Fibroblast of skin of back (primary cell): ENCODE data around the gene PIAS4.
A peak's percentile ranks its signal among the peaks of the same experiment; 100 is the strongest.

ENCODE experiments used
- DNase-seq: peaks from one replicate; pipeline ENCODE4 v3.0.0-alpha.2; 2013

The PIAS4 gene

DNA sequence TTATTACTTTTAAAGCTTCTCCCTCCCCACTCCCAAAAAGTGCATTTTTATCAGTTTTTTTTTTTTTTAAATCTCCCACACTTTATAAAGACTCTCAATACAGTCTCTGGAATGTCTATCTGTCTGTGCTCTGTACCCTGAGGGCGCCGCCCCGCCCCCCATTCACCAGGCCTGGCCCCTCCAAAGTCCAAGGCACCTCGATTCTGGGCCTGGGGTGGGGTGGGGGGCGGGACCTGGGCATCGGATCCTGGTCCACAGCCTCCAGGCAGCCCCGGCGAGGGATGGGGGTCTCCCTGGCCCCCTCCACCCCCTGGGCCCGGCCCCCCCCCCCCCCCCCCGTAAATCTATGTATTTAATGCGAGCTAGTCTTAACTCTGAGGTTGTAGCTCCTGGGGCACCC, 35.9 kb downstream of the PIAS4 start:
- DNase-seq, result no peak

DNA sequence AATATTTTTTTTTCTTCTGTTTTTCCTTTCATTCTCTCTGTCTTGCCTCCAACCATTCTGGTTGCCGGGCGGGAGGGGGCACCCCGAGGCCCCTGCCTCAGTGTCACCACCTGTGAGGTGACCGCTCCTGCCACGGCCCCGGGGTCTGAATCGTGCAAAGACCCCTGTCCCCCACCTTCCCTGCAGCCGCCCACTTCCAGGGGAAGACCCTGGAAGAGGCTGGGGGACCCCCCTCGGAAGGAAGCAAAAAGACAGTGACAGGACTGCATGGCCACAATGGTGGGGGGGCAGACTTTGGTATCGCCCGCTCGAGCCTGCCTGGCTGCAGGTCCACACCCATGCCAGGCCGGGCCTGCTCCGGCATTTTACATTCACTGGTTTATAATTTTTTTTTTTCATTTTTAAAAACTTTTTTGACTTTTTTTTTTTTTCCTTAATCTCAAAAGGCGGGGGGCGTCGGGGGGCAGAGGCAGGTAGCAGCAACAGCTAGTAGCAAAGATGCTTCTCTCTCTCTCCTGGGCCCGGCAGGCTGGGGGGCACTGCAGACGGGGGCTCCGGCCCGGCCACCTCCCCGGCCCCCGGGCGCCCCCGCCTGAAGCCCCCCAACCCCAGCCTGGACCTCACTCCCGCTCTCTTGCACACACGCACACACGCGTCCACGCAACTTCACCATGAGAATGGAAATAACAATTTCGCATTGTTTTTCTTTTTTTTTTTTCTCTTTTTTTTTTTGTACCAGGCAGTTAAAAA, 36.6 kb downstream of the PIAS4 start:
- no peak for DNase-seq

- DNase-seq, result no peak
Observed at GRCh38 chr19:4044990-4045465, 37.5 kb downstream of the PIAS4 start.

GRCh38 chr19:4045597-4046361, 38.2 kb downstream of the PIAS4 start:
- DNase-seq, result no peak

GRCh38 chr19:4046362-4046691, 38.8 kb downstream of the PIAS4 start:
- DNase-seq, result no peak

DNA sequence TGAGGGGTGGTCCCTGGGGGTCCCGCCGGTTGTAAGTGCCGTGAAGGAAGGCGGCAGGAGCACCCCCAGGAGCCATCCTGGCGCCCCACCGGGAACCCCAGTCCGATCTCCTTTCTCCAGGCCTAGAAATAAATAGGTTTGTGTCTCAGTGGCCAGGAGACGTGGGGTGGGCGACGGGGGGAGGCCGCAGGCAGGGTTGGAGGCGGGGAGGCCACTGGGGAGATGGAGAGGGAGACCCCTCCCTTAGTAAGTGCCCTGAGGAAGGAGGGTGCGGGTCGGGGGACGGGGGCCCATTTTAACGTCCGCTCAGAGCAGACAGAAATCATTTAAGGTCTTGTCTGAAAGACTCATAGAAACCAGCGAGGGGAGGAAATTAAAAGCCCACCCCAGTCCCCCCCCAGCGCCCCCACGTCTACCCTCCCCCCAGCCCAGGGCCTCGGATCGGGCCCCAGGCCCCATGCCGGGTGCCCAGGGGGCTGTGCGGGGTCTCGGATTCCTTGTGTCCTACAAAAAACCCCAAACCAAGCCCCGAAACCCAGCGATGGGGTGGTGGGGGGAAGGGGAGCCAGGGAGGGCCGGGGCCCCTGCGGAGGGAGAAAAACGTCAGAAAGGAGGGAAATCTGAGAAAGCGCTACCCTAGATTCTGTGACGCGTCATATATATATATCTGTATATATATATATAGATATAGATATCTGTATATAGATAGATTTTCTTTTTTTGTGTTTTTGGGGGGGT, 39.6 kb downstream of the PIAS4 start:
- no peak for DNase-seq

GRCh38 chr19:4049432-4049831, 41.9 kb downstream of the PIAS4 start:
- no peak for DNase-seq

DNA sequence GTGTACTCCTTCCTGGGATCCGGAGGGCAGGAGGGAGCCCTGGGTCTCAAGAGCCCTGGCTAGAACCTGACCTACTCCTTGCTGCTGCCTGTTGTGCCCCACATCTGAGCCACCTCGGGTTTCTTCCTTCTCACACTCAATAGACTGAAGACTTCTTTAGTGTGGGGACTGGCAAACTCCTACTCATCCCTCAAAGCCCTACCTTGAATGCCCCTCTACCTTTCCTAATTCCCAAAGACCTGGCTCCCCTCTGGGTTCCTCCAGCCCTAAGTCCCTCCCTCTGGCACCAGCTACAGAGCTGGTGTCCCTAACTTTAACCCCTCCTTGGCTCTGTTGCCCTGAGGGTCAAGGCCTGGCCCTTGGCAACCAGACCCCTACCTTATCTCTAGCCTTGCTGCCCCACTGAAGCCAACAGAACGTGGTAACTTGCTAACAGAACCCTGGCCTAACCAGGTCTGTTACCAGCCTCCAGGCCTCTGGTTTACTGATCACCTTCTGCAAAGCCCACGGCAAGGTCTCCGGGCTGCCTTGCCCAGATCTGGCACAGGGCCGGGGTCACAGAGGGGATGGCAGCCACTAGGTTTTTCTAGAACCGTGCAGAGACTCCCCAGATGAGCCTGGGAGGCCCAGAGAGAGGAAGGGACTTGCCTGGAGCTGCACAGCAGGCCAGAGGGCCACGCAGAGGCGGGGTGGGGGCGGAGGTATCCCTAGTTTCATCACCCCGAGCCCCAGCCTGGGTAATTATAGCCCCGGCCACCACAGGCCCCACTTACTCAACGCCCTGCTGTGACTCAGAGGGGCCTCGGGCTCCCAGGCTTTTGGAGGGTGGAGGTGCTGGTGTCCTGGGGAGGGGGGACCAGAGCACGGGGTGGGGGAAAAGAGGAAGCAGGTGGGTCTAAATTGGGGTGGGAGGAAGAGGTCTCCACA, 43.9 kb downstream of the PIAS4 start:
- DNase-seq, result no peak

DNA sequence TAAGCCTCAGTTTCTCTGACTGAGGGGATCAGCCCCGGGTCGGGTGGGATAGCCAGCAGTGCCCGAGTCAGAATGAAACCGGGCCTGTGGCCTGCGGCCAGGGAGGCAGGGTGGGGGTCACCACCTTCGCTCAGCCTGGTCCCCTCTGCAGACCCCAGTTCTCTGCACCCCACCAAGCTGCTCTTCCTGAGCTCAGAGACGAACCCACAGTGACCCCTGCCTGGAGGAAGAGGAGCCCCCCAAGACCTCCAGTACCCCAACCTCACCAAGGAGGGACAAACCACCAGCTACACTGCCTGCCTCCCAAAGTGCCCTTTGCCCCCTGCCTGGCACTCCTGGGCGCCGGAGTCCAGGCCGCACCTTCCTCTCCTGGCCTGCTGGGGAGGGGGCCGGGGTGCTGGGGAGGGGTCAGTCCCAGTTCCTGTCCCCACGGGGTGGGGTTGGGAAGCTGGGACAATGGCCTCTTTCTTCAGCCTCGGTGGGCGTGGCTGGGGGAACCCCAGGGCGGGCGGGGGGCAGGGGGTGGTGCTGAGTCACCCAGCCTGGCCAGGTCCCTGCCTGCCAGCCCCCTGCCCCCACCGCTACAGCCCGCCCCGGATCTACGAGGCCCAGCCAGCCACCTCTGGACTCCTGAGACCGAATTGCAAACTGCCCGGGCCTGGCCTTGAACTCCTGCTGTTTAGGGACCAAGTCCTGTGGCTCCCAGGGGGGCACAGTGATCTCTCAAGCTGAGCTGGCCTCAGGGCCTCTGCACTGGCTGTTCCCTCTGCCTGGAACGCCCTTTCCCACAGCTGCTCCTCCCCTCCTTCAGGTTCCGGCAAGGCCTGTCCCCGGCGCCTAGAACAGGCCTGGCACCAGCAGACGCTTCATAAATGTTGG, 44.8 kb downstream of the PIAS4 start:
- no peak for DNase-seq

DNA sequence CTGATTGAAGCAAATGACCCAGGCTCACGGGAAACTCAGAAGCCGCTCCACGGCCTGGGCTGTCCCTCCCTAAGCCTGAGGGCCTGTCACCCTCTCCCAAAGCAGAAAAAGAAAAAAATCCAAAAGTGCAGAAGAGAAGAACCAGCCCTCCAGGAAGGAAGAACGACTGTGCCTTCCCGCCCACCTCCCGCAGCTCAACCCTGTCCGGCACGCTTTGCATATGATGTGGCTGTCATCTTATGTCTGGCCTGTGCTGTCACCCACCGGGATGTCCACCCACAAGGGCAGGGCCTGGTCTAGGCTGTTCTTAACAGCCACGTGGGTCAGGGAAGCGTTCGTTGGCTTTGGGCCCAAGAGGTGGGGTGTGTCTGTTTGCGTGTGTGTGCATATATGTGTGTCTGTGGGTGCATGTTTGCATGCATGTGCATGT, 45.5 kb downstream of the PIAS4 start:
- no peak for DNase-seq

GRCh38 chr19:4053423-4054324, 46.1 kb downstream of the PIAS4 start:
- DNase-seq, result no peak

DNA sequence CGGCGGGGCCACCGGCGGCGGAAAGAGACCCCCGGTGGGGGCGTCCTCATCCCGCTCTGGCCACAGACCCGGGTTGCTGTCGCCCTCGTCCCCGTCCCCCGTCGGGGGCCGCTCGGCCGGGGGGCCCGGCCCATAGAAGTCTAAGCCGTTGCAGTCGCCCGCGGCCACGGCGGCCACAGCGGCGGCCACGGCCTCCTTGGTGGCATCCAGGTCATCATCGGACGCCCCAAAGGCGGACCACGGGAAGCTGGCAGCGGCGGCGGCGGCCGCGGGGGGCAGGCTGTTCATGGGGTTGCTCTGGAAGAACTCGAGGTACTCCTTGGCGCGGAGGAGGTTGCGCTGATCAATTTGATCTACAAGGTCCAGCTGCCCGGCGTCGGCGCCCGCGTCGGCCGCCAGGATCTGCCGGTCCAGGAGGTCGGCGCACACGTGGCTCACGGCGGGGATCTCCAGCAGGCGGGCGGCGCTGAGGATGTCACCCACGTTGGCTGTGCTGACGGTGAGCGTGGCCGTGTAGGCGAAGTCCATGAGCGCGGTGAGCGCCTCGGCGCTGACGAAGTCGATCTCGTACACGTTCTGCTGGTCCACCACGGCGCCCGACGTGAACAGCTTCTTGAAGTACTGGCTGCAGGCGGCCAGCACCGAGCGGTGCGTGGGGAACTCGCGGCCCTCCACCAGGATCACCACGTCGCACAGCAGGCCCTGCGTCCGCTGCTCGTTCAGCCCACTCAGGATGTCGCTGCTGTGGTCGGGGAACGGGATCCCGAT, 47.1 kb downstream of the PIAS4 start:
- no peak for DNase-seq

DNA sequence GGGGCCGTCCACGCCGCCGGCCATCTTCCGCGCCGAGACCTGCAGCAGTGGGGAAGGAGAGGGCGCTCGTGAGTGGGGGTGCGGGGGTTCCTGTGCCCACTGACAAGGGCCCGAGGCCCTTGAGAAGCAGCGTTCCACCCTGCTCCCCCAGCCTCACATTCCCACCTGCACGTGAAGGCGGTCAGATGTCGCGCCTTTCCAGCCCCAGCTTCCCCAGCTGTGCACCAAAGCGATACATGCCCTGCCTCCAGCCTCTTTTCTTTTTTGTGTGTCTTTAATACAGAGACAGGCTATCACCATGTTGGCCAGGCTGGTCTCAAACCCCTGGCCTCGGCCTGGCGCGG, 47.6 kb downstream of the PIAS4 start:
- DNase-seq, result no peak

DNA sequence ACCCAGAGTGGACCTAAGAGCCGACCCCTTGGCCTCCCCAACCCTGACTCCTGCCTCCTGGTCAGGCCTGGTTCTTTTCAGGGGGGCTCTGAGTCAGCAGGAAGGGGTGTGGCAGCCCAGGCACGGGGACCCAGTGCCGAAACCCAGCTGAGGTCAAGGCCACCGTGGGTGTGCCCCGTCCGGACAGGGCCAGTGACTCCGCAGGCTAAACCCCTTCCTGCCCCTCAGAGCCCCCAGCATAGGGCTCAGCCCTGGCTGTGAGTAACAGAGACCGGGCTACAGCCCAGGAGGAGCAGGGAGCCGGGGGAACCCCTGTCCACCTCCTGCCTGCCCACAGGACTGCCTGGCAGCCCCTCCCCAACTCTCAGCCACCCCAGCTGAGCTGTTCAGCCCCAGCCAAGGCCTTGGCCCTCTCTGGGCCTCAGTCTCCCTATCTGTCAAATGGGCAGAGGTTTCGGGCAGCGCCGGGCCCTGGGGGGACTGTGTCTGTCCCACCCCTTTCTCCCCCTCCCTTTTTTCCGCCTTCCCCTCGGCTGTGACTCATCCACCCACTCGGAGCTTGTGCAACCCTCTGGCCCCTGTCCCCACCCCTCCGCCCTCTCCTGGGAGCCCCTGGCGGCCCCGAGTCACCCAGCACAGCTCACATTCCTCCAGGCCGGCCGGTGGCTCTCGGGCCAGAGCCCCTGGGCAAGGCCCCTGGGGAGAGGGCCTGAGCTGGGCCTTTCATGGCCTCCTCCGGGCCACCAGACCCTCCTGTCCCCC, 50.6 kb downstream of the PIAS4 start:
- peak; percentile 86 for DNase-seq

DNA sequence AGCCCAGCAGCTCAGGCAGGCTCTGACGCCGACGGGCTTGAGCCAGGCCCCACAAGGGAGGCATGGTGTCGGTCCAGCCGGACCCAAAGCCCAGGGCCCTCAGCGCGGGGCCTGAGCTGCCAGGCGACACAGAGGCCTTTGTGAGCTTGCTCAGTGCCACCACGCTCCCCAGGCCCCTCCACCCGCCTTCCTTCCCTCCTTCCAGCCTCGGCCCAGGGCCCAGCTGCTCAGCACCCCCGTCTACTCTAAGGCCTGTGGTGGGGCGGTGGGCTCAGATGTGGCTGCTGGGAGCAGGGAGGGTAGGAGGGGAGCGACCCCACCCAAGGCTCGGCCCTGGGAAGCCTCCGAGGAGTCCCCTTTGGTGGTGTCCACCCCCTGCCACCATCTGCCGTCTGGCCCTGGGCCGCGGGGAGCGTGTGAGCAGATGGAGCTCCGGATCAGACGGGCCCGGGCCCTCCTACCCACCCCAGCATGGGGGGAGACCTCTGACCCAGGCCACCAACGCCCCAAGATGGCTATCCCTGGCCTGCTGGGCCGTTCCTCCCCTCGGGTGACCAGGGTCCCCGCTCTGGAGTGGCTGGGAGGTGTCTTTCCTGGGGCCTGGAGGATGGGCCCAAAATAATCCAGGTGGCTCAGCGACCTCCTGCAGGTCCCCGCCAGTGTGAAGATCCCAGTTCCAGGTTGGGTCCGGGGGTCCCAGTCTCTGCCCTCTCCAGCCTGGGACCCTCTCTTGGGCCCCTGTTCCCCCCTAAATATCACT, 51.3 kb downstream of the PIAS4 start:
- no peak for DNase-seq

- DNase-seq, result no peak
Observed at GRCh38 chr19:4059453-4059871, 51.9 kb downstream of the PIAS4 start.

GRCh38 chr19:4059891-4060620, 52.5 kb downstream of the PIAS4 start:
- DNase-seq, result no peak
